ENCODE measurements around the gene FHAD1. TPM values are rescaled to one million over a fixed set of nuclear protein-coding genes. Genes with fewer than 3 reads are reported as not detected.

Gene FHAD1
- total and polyA plus RNA-seq, 9 of the 15 experiments (the other 6 are each of a cell fraction or from before 2014, with no cell fraction given) = 0.32 to 2.1 (median 1.5) TPM; not detected in 1

- TF ChIP-seq, protein P1, sequence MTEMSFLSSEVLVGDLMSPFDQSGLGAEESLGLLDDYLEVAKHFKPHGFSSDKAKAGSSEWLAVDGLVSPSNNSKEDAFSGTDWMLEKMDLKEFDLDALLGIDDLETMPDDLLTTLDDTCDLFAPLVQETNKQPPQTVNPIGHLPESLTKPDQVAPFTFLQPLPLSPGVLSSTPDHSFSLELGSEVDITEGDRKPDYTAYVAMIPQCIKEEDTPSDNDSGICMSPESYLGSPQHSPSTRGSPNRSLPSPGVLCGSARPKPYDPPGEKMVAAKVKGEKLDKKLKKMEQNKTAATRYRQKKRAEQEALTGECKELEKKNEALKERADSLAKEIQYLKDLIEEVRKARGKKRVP (CRISPR knock-in tag; IDR thresholded peaks at IDR 0.05) = no peak
- no peak for TF ChIP-seq TGIF2 (CRISPR knock-in tag; IDR thresholded peaks at IDR 0.05)
- TF ChIP-seq NFRKB (IDR thresholded peaks at IDR 0.05; ENCODE audit: low read depth) = no peak
- no peak for TF ChIP-seq LARP7 (IDR thresholded peaks at IDR 0.05)
- TF ChIP-seq, protein P2, sequence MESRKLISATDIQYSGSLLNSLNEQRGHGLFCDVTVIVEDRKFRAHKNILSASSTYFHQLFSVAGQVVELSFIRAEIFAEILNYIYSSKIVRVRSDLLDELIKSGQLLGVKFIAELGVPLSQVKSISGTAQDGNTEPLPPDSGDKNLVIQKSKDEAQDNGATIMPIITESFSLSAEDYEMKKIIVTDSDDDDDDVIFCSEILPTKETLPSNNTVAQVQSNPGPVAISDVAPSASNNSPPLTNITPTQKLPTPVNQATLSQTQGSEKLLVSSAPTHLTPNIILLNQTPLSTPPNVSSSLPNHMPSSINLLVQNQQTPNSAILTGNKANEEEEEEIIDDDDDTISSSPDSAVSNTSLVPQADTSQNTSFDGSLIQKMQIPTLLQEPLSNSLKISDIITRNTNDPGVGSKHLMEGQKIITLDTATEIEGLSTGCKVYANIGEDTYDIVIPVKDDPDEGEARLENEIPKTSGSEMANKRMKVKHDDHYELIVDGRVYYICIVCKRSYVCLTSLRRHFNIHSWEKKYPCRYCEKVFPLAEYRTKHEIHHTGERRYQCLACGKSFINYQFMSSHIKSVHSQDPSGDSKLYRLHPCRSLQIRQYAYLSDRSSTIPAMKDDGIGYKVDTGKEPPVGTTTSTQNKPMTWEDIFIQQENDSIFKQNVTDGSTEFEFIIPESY (CRISPR knock-in tag; IDR thresholded peaks at IDR 0.05) = no peak
- TF ChIP-seq TSHZ1 (CRISPR knock-in tag; IDR thresholded peaks at IDR 0.05) = no peak
- TF ChIP-seq YY1 (IDR thresholded peaks at IDR 0.05; ENCODE audit: borderline replicate concordance in 1 of 3, control insufficient read depth in 1 of 3, extremely low read depth in 1 of 3, insufficient read depth in 3 of 3, insufficient read length in 1 of 3, insufficient replicate concordance in 2 of 3, low read depth in 1 of 3, low read length in 2 of 3) = no peak
- TF ChIP-seq ARID2 (IDR thresholded peaks at IDR 0.05) = no peak
- TF ChIP-seq MBD1 (CRISPR knock-in tag; IDR thresholded peaks at IDR 0.05) = peak; percentile 62; the same call in 1 of the 2 replicates
Observed at GRCh38 chr1:15358565-15359133, 111.6 kb downstream of the FHAD1 start (continued).

Measured in K562 (cell line).